IMR-90 (cell line): ENCODE results near the gene UMOD.

Experiments used
- POLR2A ChIP-seq: IDR thresholded peaks from 2 replicates; pipeline ENCODE4 v1.6.1; 2012; ENCODE audit warnings: mild to moderate bottlenecking, low read depth, low read length
- RFX5 ChIP-seq: IDR thresholded peaks from 2 replicates; pipeline ENCODE4 v1.8.0; 2012; ENCODE audit warnings: low read depth, mild to moderate bottlenecking, low read length, moderate library complexity
- TF ChIP-seq, protein P1 (sequence below): conservative IDR thresholded peaks from 2 replicates; pipeline ENCODE4 v1.5.1; 2012; ENCODE audit warnings: mild to moderate bottlenecking, low read depth, low read length, improper control_type of control experiment

DNA sequence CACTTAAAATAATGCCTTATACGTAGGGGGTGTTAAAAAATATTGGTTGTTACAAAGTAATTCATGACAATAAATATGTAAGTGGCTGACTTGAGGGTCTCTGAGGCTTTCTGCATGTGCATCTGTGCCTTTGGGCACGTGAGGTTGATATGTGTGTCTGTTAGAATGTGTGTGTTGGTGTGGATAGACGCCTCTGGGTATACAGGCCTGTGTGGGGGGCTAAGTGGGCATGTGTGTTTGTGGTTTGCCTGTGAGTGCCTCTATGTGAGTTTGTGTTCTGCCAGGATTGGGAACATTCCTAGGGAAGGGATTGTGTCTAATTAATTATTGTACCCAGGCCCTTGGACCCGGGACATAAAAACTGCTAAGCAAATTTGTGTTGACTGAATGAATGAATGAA lies 44.2 kb downstream of the UMOD start:
- TF ChIP-seq, protein P1, sequence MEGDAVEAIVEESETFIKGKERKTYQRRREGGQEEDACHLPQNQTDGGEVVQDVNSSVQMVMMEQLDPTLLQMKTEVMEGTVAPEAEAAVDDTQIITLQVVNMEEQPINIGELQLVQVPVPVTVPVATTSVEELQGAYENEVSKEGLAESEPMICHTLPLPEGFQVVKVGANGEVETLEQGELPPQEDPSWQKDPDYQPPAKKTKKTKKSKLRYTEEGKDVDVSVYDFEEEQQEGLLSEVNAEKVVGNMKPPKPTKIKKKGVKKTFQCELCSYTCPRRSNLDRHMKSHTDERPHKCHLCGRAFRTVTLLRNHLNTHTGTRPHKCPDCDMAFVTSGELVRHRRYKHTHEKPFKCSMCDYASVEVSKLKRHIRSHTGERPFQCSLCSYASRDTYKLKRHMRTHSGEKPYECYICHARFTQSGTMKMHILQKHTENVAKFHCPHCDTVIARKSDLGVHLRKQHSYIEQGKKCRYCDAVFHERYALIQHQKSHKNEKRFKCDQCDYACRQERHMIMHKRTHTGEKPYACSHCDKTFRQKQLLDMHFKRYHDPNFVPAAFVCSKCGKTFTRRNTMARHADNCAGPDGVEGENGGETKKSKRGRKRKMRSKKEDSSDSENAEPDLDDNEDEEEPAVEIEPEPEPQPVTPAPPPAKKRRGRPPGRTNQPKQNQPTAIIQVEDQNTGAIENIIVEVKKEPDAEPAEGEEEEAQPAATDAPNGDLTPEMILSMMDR: no peak
- TF ChIP-seq POLR2A (no peak), RFX5 (no peak)
